ENCODE data around the gene CREBRF. TPM values are rescaled to one million over a fixed set of nuclear protein-coding genes. Genes with fewer than 3 reads are reported as not detected.
"Not testable (repeated sequence)": the region's sequence is repeated elsewhere in the genome, so short reads cannot be mapped to it uniquely, and the experiment has no call there.

The CREBRF gene
- total and polyA plus RNA-seq, 2 experiments from 2014 or later: 14.7 to 21.0 TPM

DNA sequence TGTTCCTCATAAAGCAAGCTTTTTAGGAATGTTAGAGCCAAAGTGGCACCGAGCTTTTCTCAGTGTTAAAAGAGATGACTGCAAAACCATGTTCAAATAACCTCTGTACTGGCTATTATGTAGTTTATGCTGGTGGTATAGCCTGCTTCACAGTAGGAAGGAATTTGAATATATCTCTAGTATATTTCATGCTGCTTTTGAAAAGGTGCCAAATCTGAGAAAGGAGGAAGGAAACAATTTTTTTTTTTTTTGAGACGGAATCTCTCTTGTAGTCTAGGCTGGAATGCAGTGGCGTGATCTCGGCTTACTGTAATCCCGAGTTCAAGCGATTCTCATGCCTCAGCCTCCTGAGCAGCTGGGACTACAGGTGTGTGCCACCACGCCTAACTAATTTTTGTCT lies 13.5 kb downstream of the CREBRF start:
- H3K27me3 ChIP-seq: no peaks in the 10 kb centered on the region
- no peak overlapping the region for H3K4me3 ChIP-seq
- peaks cover 34% of the 10 kb centered on the region for H4K20me1 ChIP-seq (ENCODE audit: insufficient read depth, poor library complexity, severe bottlenecking)
- H3K79me2 ChIP-seq: peaks cover 86% of the 10 kb centered on the region
- no peak overlapping the region for H3K27ac ChIP-seq
- H3K36me3 ChIP-seq (replicated peaks; ENCODE audit: insufficient read depth, low read depth): no peaks in the 10 kb centered on the region
- WGBS (ENCODE audit: low lambda C conversion rate, missing lambda C conversion rate): 95% methylated on average over 7 of the region's 7 CpGs
- H3K9me3 ChIP-seq (ENCODE audit: low read depth): no peaks in the 10 kb centered on the region
- no peaks in the 10 kb centered on the region for H3K9me2 ChIP-seq (replicated peaks; ENCODE audit: insufficient read depth)
- no peak overlapping the region for H2AFZ ChIP-seq
- no peak overlapping the region for H3K4me2 ChIP-seq
- TF ChIP-seq EZH2phosphoT487 (IDR thresholded peaks at IDR 0.05; ENCODE audit: low read depth, severe bottlenecking, unreplicated experiment): no peak
- TF ChIP-seq EZH2 (IDR thresholded peaks at IDR 0.05; ENCODE audit: borderline replicate concordance): no peak
- TF ChIP-seq, protein P1, sequence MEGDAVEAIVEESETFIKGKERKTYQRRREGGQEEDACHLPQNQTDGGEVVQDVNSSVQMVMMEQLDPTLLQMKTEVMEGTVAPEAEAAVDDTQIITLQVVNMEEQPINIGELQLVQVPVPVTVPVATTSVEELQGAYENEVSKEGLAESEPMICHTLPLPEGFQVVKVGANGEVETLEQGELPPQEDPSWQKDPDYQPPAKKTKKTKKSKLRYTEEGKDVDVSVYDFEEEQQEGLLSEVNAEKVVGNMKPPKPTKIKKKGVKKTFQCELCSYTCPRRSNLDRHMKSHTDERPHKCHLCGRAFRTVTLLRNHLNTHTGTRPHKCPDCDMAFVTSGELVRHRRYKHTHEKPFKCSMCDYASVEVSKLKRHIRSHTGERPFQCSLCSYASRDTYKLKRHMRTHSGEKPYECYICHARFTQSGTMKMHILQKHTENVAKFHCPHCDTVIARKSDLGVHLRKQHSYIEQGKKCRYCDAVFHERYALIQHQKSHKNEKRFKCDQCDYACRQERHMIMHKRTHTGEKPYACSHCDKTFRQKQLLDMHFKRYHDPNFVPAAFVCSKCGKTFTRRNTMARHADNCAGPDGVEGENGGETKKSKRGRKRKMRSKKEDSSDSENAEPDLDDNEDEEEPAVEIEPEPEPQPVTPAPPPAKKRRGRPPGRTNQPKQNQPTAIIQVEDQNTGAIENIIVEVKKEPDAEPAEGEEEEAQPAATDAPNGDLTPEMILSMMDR (IDR thresholded peaks at IDR 0.05; ENCODE audit: poor library complexity): no peak
- DNase-seq (ENCODE audit: low spot score): no peak
- H3K4me1 ChIP-seq (ENCODE audit: insufficient read depth): no peaks in the 10 kb centered on the region

DNA sequence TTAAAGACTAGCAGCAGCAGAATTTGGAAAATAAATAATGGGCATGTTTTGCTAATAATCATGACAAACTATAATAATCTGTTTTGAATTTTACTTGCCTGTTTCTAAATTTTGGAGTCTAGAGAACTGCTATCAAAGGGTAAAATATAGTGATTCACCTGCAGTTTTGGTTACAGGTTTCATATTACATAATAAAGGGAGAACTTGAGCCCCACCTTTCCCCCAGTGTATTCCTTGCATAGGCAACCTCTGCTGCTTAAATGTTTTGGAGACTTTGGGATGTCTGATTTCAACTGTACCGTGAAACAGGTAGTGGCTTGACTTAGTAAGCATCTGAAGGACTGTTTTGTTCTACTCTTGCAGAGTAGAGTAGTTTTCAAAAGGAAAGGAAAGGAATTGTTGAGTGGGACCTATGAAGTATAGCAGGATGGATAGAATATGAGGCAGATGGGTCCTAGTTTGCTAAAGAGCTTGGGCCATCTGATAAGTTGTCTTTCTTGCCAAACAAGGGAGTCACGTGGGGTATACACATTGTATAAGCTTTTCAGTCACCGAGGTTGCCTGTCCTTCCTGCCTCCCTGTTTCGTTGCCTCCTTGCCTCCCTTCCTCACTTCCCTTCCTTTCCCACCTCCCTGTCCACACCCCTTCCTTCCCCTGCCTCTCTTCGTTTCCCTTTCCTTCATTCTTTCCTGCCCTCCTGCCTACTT lies 19.1 kb downstream of the CREBRF start:
- 91% methylated on average over 5 of the region's 5 CpGs for WGBS (ENCODE audit: low lambda C conversion rate, missing lambda C conversion rate)
- Histone ChIP-seq H3K9me2 (replicated peaks; ENCODE audit: insufficient read depth) (no peaks in the 10 kb centered on the region), H3K79me2 (peaks cover 71% of the 10 kb centered on the region), H2AFZ (no peak overlapping the region), H3K4me3 (no peak overlapping the region), H4K20me1 (ENCODE audit: insufficient read depth, poor library complexity, severe bottlenecking) (peaks cover 13% of the 10 kb centered on the region), H3K27ac (no peak overlapping the region), H3K4me2 (no peak overlapping the region), H3K36me3 (replicated peaks; ENCODE audit: insufficient read depth, low read depth) (no peaks in the 10 kb centered on the region), H3K4me1 (ENCODE audit: insufficient read depth) (no peaks in the 10 kb centered on the region), H3K27me3 (no peaks in the 10 kb centered on the region), H3K9me3 (ENCODE audit: low read depth) (no peaks in the 10 kb centered on the region)
- no peak for DNase-seq (ENCODE audit: low spot score)
- TF ChIP-seq EZH2phosphoT487 (IDR thresholded peaks at IDR 0.05; ENCODE audit: low read depth, severe bottlenecking, unreplicated experiment): no peak
- TF ChIP-seq, protein P1 (IDR thresholded peaks at IDR 0.05; ENCODE audit: poor library complexity): no peak

DNA sequence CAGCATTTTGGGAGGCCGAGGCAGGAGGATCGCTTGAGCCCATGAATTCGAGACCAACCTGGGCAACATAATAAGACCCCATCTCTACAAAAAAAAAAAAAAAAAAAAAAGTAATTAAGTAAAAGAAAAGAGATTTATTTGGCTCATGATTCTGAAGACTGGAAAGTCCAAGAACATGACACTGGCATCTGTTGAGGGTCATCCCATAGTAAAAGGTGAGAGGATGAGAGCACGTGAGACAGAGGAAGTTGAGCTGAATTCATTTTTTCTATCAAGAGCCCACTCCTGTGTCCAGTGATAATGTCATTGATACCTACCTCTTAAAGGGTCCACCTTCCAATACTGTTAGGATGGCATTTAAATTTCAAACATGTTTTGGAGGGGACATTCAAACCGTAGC lies 19.8 kb downstream of the CREBRF start:
- Histone ChIP-seq H3K4me3 (no peak overlapping the region), H3K9me3 (ENCODE audit: low read depth) (no peaks in the 10 kb centered on the region), H4K20me1 (ENCODE audit: insufficient read depth, poor library complexity, severe bottlenecking) (peaks cover 13% of the 10 kb centered on the region), H3K79me2 (peaks cover 64% of the 10 kb centered on the region), H3K4me2 (no peak overlapping the region), H3K36me3 (replicated peaks; ENCODE audit: insufficient read depth, low read depth) (no peaks in the 10 kb centered on the region), H3K9me2 (replicated peaks; ENCODE audit: insufficient read depth) (no peaks in the 10 kb centered on the region), H3K27me3 (no peaks in the 10 kb centered on the region), H3K27ac (no peak overlapping the region), H3K4me1 (ENCODE audit: insufficient read depth) (no peaks in the 10 kb centered on the region), H2AFZ (no peak overlapping the region)
- WGBS (ENCODE audit: low lambda C conversion rate, missing lambda C conversion rate): 96% methylated on average over 5 of the region's 5 CpGs
- no peak for DNase-seq (ENCODE audit: low spot score)
- TF ChIP-seq, protein P1 (IDR thresholded peaks at IDR 0.05; ENCODE audit: poor library complexity): no peak
- TF ChIP-seq EZH2phosphoT487 (IDR thresholded peaks at IDR 0.05; ENCODE audit: low read depth, severe bottlenecking, unreplicated experiment) (no peak), EZH2 (IDR thresholded peaks at IDR 0.05; ENCODE audit: borderline replicate concordance) (no peak)

DNA sequence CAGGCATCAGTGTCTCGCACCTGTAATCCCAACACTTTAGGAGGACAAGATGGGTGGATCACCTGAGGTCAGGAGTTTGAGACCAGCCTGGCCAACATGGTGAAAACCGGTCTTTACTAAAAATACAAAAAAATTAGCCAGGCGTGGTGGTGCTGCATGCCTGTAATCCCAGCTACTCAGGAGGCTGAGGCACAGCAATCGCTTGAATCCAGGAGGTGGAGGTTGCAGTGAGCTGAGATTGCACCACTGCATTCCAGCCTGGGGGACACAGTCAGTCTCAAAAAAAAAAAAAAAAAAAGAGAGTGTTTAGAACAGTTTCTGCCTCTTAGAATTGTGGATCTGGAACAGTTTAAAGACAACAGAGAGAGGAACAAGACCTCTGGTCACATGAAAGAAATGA lies 20.3 kb downstream of the CREBRF start:
- H3K4me3 ChIP-seq; H3K36me3 ChIP-seq (replicated peaks; ENCODE audit: insufficient read depth, low read depth); H3K9me3 ChIP-seq (ENCODE audit: low read depth); H3K27me3 ChIP-seq; H2AFZ ChIP-seq; DNase-seq (ENCODE audit: low spot score); H3K4me2 ChIP-seq; H3K4me1 ChIP-seq (ENCODE audit: insufficient read depth); H3K9me2 ChIP-seq (replicated peaks; ENCODE audit: insufficient read depth); H3K27ac ChIP-seq: not testable (repeated sequence)
- H4K20me1 ChIP-seq (ENCODE audit: insufficient read depth, poor library complexity, severe bottlenecking): peaks cover 13% of the 10 kb centered on the region
- H3K79me2 ChIP-seq: peaks cover 60% of the 10 kb centered on the region
- 83% methylated on average over 4 of the region's 4 CpGs for WGBS (ENCODE audit: low lambda C conversion rate, missing lambda C conversion rate)
